Right kidney (tissue), 9 donors: ENCODE measurements around the gene PDIA2.
"Not testable (repeated sequence)": the region's sequence is repeated elsewhere in the genome, so short reads cannot be mapped to it uniquely, and the experiment has no call there.

Experiments used
- DNase-seq: peaks from one replicate; pipeline ENCODE4 v3.0.0-alpha.2; 2016
- long read RNA-seq, 8 donors: transcript quantifications; one replicate each; lab custom pipeline, GENCODE V29; 2026

The PDIA2 gene
- long read RNA-seq, donor 1: 0 reads
- long read RNA-seq, donor 2: 0 reads
- long read RNA-seq, donor 3: 0 reads
- long read RNA-seq, donor 4: 0 reads
- long read RNA-seq, donor 5: 0 reads
- long read RNA-seq, donor 6: 0 reads
- long read RNA-seq, donor 7: 0 reads
- long read RNA-seq, donor 8: 0 reads

GRCh38 chr16:283033-283805, at the start of gene PDIA2:
Gene PDIA2 (plus strand): TSS chr16:283164. CDS start chr16:283170, 6 bp downstream.
- DNase-seq: no peak

- DNase-seq: peak; percentile 97
These were observed 48.3 kb upstream of the PDIA2 start, which contains the start of gene FAM234A for GRCh38 chr16:234468-235305. Gene FAM234A (plus strand): TSS chr16:234821. CDS start chr16:254414, 19,593 bp downstream.

- no peak for DNase-seq
These were observed 43.1 kb upstream of the PDIA2 start for GRCh38 chr16:239948-240277.

- no peak for DNase-seq
These were observed 42.4 kb upstream of the PDIA2 start for GRCh38 chr16:240559-240958.

- no peak for DNase-seq
These were observed 40.7 kb upstream of the PDIA2 start for GRCh38 chr16:242281-242680.

- no peak for DNase-seq
These were observed 39.6 kb upstream of the PDIA2 start for GRCh38 chr16:243348-243747.

GRCh38 chr16:245105-245504, 37.9 kb upstream of the PDIA2 start:
- DNase-seq: no peak

GRCh38 chr16:247027-247426, 35.9 kb upstream of the PDIA2 start:
- DNase-seq: no peak

- DNase-seq: no peak
These were observed 33.5 kb upstream of the PDIA2 start for GRCh38 chr16:249431-249830.

GRCh38 chr16:252366-253337, 30.3 kb upstream of the PDIA2 start:
- DNase-seq: no peak

- DNase-seq: no peak
These were observed 29.1 kb upstream of the PDIA2 start for GRCh38 chr16:253833-254232.

- no peak for DNase-seq
These were observed 28.5 kb upstream of the PDIA2 start for GRCh38 chr16:254461-254860.

- DNase-seq: no peak
These were observed 27.8 kb upstream of the PDIA2 start for GRCh38 chr16:255183-255582.

- DNase-seq: not testable (repeated sequence)
These were observed 24.9 kb upstream of the PDIA2 start for GRCh38 chr16:258091-258490.

- no peak for DNase-seq
These were observed 23.7 kb upstream of the PDIA2 start for GRCh38 chr16:259226-259625.

- DNase-seq: no peak
These were observed 23.1 kb upstream of the PDIA2 start for GRCh38 chr16:259814-260253.

GRCh38 chr16:260326-260725, 22.6 kb upstream of the PDIA2 start:
- no peak for DNase-seq

- DNase-seq: no peak
These were observed 21.8 kb upstream of the PDIA2 start for GRCh38 chr16:261031-261691.

- no peak for DNase-seq
These were observed 20.7 kb upstream of the PDIA2 start for GRCh38 chr16:262121-262745.

- DNase-seq: no peak
These were observed 19.7 kb upstream of the PDIA2 start for GRCh38 chr16:263182-263774.

GRCh38 chr16:263944-264343, 19.0 kb upstream of the PDIA2 start:
- no peak for DNase-seq
